CD4-positive, alpha-beta T cell treated with Interleukin-15 for 1 hour (primary cell): ENCODE data around the gene FAM221A.
"Not testable (repeated sequence)": the region's sequence is repeated elsewhere in the genome, so short reads cannot be mapped to it uniquely, and the experiment has no call there.

Experiments used
- DNase-seq: peaks from one replicate; pipeline ENCODE4 v3.0.0-alpha.2; 2020

FAM221A gene

DNA sequence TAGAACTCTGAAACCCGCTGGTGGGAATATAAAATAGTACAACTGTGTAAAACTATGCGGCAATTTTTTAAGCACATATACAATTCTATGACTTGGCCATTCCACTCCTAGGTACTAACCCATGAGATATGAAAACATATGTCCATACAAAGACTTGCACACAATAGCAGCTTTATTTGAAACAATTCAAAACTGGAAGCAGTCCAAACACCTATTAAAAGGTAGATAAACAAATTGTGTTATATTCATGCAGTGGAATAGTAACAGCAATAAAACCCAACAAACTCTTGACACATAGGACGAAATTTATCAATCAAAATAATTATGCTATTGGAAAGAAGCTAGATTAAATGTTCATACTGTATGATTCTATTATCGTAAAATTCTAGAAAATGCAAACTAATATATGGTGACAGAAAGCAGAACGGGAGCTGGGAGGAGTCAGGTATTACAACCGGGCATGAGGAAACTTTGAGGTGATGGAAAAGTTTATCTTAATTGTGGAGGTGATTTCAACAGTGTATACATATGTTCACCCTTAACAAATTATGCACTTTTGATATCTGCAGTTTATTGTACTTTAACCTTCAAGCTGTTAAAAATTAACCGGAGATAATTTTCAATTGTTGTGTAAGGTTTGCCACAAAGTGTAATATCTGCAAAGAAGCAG, 29.2 kb downstream of the FAM221A start:
- no peak for DNase-seq

DNA sequence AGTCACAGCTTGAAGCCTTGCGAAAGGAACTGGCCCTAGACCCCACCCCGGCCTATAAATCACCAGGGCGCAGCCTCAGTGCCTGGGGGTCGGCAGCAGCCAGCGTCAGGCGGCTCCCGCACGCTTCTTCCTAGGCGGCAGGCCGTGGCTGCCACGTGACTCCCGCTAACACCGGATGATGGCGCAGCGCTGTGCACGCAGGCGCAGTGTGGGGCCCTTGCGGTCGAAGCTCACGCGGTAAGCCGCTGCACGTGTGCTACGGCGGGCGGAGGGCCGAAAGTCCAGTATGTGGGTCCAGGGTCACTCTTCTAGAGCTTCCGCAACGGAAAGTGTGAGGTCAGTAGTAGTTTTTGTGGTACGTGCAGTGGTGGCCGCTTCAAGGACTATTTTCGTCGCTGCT, 30.0 kb downstream of the FAM221A start, which contains the start of gene STK31:
Gene STK31, plus strand, starts transcription at position 220 of the 400 bp plus-strand sequence. Its CDS starts 67 bp downstream, at position 287.
- no peak for DNase-seq

DNA sequence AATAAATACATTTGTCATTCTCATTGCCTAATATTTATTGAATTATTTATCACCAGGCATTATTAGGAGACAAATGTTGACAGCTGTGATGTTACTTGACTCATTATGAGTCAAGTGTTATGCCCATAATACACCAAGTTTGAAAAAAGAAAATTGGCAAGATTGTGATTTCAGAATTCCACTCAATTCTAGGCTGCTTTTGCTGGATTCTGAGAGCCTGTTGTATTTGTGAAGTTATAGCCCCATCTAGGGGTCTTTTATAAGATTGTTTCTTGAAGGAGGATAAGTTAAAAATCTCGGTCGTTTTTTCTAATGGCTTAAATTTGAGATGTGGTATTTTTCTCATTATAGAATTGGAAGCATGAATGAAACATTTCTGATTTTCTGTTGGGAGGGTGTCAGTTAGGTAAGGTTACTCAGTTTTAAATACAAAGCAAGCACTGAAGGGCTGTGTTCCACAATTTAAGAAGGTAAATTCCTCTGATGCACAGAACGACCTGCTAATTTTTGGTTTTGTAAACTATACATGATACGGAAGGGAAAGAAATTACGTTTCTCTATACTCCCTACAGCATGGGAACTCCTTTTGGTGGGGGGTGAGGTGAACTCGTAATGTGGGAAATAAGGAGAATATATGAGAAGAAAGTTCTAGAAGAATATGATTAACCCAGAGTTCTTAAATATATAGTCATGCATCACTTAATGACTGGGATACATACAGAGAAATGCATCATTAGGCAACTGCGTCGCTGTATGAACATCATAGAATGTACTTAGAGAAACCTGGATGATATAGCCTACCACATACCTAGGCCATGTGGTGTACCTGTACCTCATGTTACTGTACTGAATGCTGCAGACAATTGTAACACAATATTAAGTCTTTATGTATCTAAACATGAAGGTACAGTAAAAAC, 32.6 kb downstream of the FAM221A start:
- DNase-seq, result no peak

DNA sequence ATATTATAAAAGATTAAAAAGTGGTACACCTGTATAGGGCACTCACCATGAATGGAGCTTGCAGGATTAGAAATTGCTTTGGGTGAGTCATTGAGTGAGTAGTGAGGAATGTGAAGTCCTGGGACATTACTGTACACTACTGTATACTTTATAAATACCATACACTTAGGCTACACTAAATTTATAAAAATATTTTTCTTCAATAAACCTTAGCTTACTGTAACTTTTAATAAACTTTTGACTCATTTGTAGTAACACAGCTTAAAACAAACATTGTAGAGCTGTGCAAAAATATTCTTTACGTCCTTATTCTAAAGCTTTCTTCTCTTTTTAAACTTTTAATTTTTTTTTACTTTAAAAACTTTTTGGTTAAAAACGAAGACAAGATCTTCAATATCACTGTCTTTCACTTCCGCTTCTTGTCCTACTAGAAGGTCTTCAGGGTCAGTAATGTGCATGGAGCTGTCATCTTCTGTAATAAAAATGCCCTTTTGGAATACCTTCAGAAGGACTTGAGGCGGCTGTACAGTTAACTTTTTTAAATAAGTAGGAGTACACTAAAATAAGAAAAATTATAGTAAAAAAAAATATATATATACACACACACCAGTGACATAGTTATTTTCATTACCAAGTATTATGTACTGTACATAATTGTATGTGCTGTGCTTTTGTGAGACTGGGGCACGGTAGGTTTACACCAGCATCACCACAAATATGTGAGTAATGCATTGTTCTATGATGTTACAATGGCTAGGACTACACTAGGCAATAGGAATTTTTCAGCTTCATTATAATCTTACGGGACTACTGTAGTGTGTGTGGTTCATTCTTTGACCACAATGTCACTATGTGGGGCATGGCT, 33.5 kb downstream of the FAM221A start:
- DNase-seq, result no peak

DNA sequence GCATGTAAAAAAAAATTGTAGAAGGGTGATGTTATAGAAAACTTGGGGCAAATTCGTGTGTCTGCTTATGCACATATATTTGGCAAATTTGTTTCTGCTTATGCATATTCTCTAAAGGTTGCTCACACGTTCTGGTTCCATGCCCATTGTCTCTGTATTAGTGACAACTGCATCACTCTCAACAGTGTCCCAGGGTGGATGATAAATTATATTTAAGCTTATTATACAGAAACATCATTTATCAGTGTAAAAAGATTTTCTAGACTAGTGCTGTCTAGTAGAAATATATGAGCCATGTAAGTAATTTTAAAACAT, 34.1 kb downstream of the FAM221A start:
- no peak for DNase-seq

DNA sequence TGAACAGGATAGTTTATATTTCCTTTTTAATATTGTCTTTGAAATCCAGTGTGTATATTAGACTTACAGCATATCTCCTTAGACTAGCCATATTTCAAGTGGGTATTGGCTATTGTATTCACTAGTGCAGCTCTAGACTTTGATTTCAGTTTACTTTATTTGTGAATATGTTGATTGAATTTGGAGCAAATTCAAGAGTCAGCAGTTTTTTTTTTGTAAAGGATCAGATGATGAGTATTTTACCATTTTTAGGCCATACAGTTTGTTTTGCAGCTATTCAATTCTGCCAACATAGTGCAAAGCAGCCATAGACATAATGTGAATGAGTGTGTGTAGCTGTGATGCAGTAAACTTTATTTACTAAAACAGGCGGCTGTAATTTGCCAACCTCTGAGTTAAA, 34.6 kb downstream of the FAM221A start:
- no peak for DNase-seq

DNA sequence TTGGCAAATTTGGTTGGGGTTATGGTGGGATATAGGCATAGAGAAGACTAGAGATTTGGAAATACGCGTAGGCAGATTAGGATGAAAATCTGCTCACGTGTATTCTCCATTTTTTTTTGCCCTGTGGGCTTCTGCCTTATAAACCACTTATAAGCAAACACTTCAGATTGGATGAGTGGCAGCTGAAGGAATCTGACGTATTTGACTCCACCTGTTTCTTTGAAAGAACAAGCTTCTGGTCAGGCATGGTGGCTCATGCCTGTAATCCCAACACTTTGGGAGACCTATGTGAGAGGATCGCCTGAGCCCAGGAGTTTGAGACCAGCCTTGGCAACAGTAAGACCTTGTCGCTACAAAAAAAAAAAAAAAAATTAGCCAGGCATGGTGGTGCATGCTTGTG, 35.1 kb downstream of the FAM221A start:
- DNase-seq, result no peak

DNA sequence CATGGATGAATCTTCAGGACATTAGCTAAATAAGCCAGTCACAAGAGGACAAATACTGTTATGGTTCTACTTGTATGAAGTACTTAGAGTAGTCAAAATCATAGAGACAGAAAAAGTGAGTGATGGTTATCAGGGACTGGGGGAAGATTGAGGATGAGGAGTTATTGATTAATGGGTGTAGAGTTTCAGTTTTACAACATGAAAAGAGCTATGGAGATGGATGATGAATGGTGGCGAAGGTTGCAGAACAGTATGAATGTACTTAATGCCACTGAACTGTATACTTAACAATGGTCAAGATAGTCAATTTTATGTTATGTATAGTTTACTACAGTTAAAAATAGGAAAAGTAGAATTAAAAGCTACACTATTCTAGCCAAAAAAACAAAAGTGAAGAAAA, 37.8 kb downstream of the FAM221A start:
- no peak for DNase-seq

DNA sequence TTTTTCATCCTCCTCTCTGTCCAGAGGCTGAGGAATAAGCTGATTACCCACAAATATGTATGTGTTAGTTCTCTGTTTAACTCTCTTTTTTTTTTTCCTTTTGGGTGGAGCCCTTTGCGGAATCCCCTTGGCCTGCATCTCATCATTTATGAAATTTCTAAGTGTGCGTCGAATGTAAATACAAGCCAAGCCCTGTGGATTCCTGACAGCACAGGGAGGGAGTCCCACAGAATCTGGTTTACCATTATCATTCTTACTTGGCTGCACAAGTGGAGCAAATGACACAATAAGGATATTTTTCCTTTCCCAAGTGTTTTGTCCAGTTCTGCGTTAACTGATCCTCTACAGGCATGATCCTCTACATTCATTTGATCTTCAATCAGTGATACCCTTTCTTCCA, 41.5 kb downstream of the FAM221A start:
- no peak for DNase-seq

DNA sequence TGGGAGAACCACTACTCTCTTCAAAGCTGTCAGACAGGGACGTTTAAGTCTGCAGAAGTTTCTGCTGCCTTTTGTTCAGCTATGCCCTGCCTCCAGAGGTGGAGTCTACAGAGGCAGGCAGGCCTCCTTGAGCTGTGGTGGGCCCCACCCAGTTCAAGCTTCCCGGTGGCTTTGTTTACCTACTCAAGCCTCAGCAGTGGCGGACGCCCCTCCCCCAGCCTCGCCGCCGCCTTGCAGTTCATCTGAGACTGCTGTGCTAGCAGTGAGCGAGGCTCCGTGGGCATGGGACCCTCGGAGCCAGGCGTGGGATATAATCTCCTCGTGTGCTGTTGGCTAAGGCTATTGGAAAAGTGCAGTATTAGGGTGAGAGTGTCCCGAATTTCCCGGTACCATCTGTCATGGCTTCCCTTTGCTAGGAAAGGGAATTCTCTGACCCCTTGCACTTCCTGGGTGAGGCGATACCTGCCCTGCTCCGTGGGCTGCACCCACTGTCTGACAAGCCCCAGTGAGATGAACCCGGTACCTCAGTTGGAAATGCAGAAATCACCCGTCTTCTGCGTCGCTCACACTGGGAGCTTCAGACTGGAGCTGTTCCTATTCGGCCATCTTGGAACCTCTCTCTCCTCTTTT, 42.7 kb downstream of the FAM221A start:
- not testable (repeated sequence) for DNase-seq

DNA sequence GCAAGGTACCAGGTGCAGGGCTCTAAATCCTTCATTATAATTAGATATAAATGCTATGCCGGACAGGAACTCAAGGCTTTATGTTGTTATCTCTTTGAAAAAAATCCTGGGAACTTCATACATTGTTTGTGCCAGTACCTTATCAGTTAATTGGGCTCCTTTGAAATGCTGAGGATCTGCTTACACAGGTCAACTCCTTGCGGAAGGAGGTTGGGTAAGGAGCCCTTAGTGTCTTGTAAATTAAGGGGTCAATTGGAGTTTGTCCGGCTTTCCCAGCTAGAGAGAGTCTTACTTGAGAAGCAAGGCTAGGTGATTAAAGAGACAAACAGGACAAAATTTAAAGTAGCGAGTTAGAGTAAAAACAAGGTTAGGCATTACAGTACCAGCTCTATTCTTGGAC, 44.1 kb downstream of the FAM221A start:
- not testable (repeated sequence) for DNase-seq

DNA sequence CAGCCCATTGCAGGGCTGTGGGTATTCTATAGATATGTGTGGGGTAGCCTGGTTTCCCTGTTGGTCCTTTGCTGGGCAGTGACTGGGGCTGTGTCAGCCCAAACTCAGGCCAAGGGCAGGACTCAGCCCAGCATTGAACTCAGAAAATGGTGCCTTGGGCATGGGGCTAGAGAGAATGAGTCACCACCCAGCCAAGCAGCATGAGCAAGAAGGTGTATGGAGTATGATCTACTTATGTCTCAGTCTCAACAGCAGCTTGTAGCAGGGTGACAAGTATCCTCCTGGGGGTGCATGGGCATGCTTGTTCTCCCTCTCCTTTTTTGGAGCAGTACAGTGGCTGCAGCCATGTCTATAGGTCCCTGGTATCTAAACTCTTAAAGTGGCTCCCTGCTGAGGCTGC, 62.1 kb downstream of the FAM221A start:
- no peak for DNase-seq

DNA sequence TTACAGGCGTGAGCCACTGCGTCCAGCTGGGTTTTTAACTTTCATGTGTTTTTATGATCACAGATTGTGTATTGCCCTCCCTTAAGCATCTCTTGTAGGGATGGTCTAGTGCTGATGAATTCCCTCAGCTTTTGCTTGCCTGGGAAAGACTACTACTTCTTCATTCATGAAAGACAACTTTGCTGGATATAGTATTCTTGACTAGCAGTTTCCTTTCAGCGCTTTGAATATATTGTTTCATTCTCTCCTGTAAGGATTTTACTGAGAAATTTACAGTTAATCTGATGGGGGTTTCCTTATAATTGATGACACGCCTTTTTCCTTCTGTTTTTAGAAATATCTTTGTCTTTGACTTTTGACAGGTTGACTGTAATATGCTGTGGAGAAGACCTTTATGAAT, 63.2 kb downstream of the FAM221A start:
- no peak for DNase-seq

DNA sequence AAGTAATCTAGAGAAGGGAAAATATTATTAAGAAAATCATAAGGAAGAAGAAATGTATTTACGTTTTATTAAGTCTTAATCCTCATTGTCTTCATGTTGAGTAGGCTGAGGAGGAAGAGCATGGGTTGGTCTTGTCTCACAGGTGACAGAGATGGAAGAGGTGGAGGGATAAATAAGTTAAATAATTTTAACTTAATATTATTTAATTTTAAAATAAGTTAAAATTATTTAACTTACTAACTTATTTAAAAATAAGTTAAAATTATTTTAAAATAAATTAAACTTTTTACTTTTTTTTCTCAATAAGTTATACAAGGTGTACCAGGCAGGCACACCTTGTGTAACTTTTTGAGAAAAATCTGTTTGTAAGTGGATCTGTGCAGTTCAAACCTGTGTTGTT, 66.6 kb downstream of the FAM221A start:
- no peak for DNase-seq

DNA sequence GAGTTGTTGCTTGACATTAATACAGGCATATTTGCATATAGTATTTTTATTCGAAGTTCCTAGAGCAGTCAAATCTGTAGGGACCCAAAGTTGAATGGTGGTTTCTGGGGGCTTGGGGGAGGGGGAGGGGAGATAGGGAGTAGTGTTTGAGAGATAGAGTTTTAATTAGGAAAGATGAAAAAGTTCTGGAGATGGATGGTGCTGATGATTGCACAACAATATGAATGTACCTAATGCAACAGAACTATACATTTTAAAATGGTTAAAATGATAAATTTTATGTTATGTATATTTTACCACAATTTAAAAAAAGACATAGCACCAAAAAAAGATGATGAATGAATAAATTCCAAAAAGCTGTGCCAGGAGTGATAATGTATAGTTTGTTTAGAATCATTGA, 71.9 kb downstream of the FAM221A start:
- no peak for DNase-seq
